Colonic mucosa (tissue), 4 donors: Measurements from ENCODE around the gene NMRAL1. TPM values are rescaled to one million over a fixed set of nuclear protein-coding genes. Genes with fewer than 3 reads are reported as not detected.

Experiments
- DNase-seq: peaks from one replicate; pipeline ENCODE4 v3.0.0-alpha.2; 2020
- H3K27ac ChIP-seq: fragments of 200-600 bp; one replicate; pipeline ENCODE4 v1.8.0; 2021
- H3K27me3 ChIP-seq: fragments of 200-600 bp; one replicate; pipeline ENCODE4 v1.8.0; 2021
- H3K36me3 ChIP-seq: fragments of 200-600 bp; one replicate; pipeline ENCODE4 v1.8.0; 2021
- H3K4me1 ChIP-seq: fragments of 200-600 bp; one replicate; pipeline ENCODE4 v1.8.0; 2021; ENCODE audit warnings: mild to moderate bottlenecking
- H3K4me3 ChIP-seq: fragments of 200-600 bp; one replicate; pipeline ENCODE4 v1.8.0; 2021
- H3K9ac ChIP-seq, 2 donors: one replicate each; pipeline ENCODE4 v1.7.0; 2013; ENCODE audit warnings: control low read depth in 2 of 2, low read depth in 2 of 2, low read length in 2 of 2
- H3K9me3 ChIP-seq: fragments of 200-600 bp; one replicate; pipeline ENCODE4 v1.8.0; 2021
- CTCF ChIP-seq: fragments of 200-600 bp; IDR thresholded peaks from one replicate; pipeline ENCODE4 v1.8.0; 2022; ENCODE audit warnings: antibody characterized with exemption, mild to moderate bottlenecking
- intact Hi-C: fragments of 100-400 bp; cut with DNase I; formaldehyde crosslinking; loops from one replicate; pipeline ENCODE4 v1.14.1; 2022
- total RNA-seq, 2 donors: library from RNA; stranded (reverse); fragmentation: NEBNext Ultra II Directional in 1 of 2; extraction: Animal tissue kit (Norgen Biotek cat#: 25700) in 1 of 2; gene quantifications; one replicate each; pipeline ENCODE4 v1.2.1, GENCODE V29; 2021
- donor health status: healthy.
- donor health status: DM: no; HTN: no; CAD: no.
- donor health status: DM: no; HTN: no; CAD: no.

The NMRAL1 gene
- total RNA-seq, 2 donors from 2014 or later: 25.8 to 40.2 TPM

DNA sequence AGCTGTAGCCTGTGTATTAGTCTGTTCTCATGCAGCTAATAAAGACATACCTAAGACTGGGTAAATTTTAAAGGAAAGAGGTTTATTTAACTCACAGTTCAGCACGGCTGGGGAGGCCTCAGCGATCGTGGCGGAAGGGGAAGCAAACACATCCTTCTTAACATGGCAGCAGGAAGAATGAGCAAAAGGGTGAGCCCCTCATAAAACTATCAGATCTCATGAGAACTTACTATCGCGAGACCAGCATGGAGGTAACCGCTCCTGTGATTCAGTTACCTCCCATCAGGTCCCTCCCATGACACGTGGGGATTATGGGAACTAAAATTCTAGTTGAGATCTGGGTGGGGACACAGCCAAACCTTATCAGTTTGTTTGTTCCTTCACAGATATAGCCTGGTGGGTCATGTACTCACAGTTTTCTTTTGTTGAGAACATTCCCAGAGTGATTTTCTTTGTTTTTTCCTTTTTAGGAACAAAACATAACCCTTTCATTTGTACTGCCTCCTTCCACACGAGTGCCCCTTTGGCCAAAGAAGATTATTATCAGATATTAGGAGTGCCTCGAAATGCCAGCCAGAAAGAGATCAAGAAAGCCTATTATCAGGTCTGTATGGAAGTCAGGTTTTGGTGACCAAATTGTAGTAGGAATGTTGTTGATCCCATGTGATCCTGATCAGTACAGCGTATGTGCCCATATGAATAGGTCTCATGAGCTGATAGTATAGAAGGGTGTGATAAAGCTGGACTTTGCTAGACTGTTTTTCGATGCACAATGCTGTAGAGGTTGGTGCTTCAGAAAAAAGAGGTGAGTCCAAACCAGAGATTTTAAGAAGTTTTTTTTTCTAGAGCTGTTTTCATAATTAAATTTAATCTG is 40.3 kb downstream of the NMRAL1 start:
- no peak for TF ChIP-seq CTCF
- H3K9ac ChIP-seq: no peak overlapping the region
- peaks cover 13% of the 10 kb centered on the region for H3K36me3 ChIP-seq
- no peak overlapping the region for H3K27ac ChIP-seq
- H3K4me1 ChIP-seq: no peaks in the 10 kb centered on the region
- H3K27me3 ChIP-seq: no peaks in the 10 kb centered on the region
- H3K9me3 ChIP-seq: no peaks in the 10 kb centered on the region
- H3K4me3 ChIP-seq: no peak overlapping the region
- intact Hi-C loops: no loop called here
- no peak for DNase-seq

GRCh38 chr16:4433228-4433627 is 41.2 kb downstream of the NMRAL1 start:
- peaks cover 13% of the 10 kb centered on the region for H3K36me3 ChIP-seq
- no peaks in the 10 kb centered on the region for H3K9me3 ChIP-seq
- H3K9ac ChIP-seq: no peak overlapping the region
- H3K4me1 ChIP-seq: no peaks in the 10 kb centered on the region
- TF ChIP-seq CTCF: no peak
- H3K4me3 ChIP-seq: no peak overlapping the region
- H3K27me3 ChIP-seq: no peaks in the 10 kb centered on the region
- H3K27ac ChIP-seq: no peak overlapping the region
- no peak for DNase-seq
- intact Hi-C loops: no loop called here

DNA sequence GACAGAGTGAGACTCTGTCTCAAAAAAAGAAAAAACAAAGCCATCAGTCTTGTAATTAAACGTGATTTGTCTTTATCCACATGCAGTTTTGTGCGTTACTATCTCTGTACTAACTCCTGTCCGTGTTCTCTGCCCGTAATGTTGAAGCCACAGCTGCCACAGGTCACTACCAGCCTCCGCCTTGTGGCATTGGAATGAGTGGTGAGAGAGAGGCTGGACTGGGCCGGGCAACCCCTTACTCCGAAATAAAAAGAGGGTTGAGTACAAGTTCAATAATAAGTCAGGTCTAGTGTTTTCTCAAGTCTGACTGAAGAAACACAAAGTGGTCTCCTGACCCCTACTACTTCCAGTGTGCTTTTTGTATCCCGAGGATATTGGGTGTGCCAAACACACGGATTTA is 43.4 kb downstream of the NMRAL1 start:
- Histone ChIP-seq H3K4me1 (peaks cover 7% of the 10 kb centered on the region), H3K27ac (no peak overlapping the region), H3K36me3 (no peaks in the 10 kb centered on the region), H3K9ac (no peak overlapping the region), H3K9me3 (no peaks in the 10 kb centered on the region), H3K4me3 (no peak overlapping the region), H3K27me3 (no peaks in the 10 kb centered on the region)
- no peak for TF ChIP-seq CTCF
- no peak for DNase-seq
- intact Hi-C loops: no loop called here

- H3K27me3 ChIP-seq: no peaks in the 10 kb centered on the region
- no peak overlapping the region for H3K4me3 ChIP-seq
- H3K9ac ChIP-seq: no peak overlapping the region
- no peak overlapping the region for H3K27ac ChIP-seq
- DNase-seq: no peak
- intact Hi-C loops: loop anchor here (10.0 kb wide), 1 partner anchor 46 kb away; the partner anchor contains the start of genes HMOX2 and NMRAL1
- H3K4me1 ChIP-seq: peaks cover 7% of the 10 kb centered on the region
- no peak for TF ChIP-seq CTCF
- no peaks in the 10 kb centered on the region for H3K9me3 ChIP-seq
- H3K36me3 ChIP-seq: no peaks in the 10 kb centered on the region
Observed at GRCh38 chr16:4428500-4428899, 45.9 kb downstream of the NMRAL1 start.

DNA sequence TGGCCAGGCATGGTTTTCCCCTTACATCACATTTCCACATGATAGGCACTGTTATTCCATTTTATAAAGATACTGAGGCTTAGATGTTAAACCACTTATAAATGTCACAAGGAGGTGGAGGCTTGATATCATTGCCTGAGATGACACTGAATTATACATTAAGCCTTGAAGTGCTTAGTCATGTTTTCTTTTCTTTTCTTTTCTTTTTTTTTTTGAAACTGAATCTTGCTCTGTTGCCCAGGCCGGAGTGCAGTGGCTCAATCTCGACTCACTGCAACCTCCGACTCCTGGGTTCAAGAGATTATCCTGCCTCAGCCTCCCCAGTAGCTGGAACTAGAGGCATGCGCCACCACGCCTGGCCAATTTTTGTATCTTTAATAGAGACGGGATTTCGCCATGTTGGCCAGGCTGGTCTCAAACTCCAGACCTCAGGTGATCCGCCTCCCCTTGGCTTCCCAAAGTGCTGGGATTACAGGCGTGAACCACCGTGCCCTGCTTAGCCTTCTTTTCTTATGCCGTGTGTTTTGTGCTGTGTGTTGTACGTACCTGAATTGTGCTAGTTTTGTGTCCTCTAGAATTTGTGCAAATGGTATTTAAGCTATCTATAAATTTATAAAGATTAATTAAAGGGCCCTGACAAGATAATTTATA is 47.6 kb downstream of the NMRAL1 start:
- no peak for DNase-seq
- no peaks in the 10 kb centered on the region for H3K9me3 ChIP-seq
- intact Hi-C loops: loop anchor here (10.0 kb wide), 1 partner anchor 48 kb away; the partner anchor contains the start of genes HMOX2 and NMRAL1

More for the DNA sequence above, 47.6 kb downstream of the NMRAL1 start:
- Histone ChIP-seq H3K36me3 (no peaks in the 10 kb centered on the region), H3K27me3 (no peaks in the 10 kb centered on the region), H3K27ac (no peak overlapping the region), H3K4me3 (peak overlapping the region; percentile 88), H3K4me1 (peaks cover 7% of the 10 kb centered on the region), H3K9ac (peak overlapping the region; percentile 4 to 76)
- TF ChIP-seq CTCF: no peak
